Stimulated activated CD4-positive, alpha-beta T cell treated with anti-CD3 and anti-CD28 coated beads, Interleukin-12 subunit alpha, Interleukin-12 subunit beta, amount 100 ng/mL, for 24 hours (primary cell): ENCODE results near the gene ERP27.

Experiments
- DNase-seq, 2 experiments: peaks; one replicate each; pipeline ENCODE4 v3.0.0-alpha.2; 2020; ENCODE audit warnings: low read depth in 2 of 2

ERP27 gene

GRCh38 chr12:14938301-14938700, at the start of gene ERP27:
TSS of gene ERP27 (minus strand) at chr12:14938537. CDS start at chr12:14938508, 29 bp downstream.
- no peak for DNase-seq

GRCh38 chr12:14988035-14988434, 49.7 kb upstream of the ERP27 start:
- no peak for DNase-seq

- DNase-seq: no peak
These were observed 48.1 kb upstream of the ERP27 start for GRCh38 chr12:14986449-14986848.

- no peak for DNase-seq
These were observed 46.5 kb upstream of the ERP27 start for GRCh38 chr12:14984766-14985285.

- no peak for DNase-seq
These were observed 45.7 kb upstream of the ERP27 start for GRCh38 chr12:14984036-14984435.

- no peak for DNase-seq
These were observed 44.7 kb upstream of the ERP27 start for GRCh38 chr12:14982991-14983390.

GRCh38 chr12:14982562-14982961, 44.2 kb upstream of the ERP27 start:
- DNase-seq: no peak

GRCh38 chr12:14981049-14981448, 42.7 kb upstream of the ERP27 start:
- no peak for DNase-seq

GRCh38 chr12:14979468-14979867, 41.1 kb upstream of the ERP27 start:
- DNase-seq: no peak

GRCh38 chr12:14976658-14977057, 38.3 kb upstream of the ERP27 start:
- no peak for DNase-seq

- DNase-seq: no peak
These were observed 37.1 kb upstream of the ERP27 start for GRCh38 chr12:14975457-14975856.

GRCh38 chr12:14974633-14975032, 36.3 kb upstream of the ERP27 start:
- DNase-seq: no peak

- no peak for DNase-seq
These were observed 34.5 kb upstream of the ERP27 start, which contains the start of gene PDE6H for GRCh38 chr12:14972816-14973215. TSS of gene PDE6H (plus strand) at chr12:14973042. CDS start at chr12:14978013, 4,971 bp downstream.

GRCh38 chr12:14970473-14970872, 32.1 kb upstream of the ERP27 start:
- DNase-seq: no peak

GRCh38 chr12:14968478-14968877, 30.1 kb upstream of the ERP27 start:
- DNase-seq: no peak

GRCh38 chr12:14965221-14965620, 26.9 kb upstream of the ERP27 start:
- DNase-seq: no peak

- no peak for DNase-seq
These were observed 26.1 kb upstream of the ERP27 start for GRCh38 chr12:14964406-14964805.

- DNase-seq: no peak
These were observed 25.2 kb upstream of the ERP27 start for GRCh38 chr12:14963520-14963919.

GRCh38 chr12:14962797-14963196, 24.5 kb upstream of the ERP27 start:
- DNase-seq: no peak

- no peak for DNase-seq
These were observed 23.8 kb upstream of the ERP27 start for GRCh38 chr12:14962153-14962539.

GRCh38 chr12:14961466-14962152, 23.3 kb upstream of the ERP27 start, which contains the start of gene ARHGDIB:
TSS of gene ARHGDIB (minus strand) at chr12:14961601. CDS start at chr12:14950712, 10,889 bp downstream.
- peak in 1 of 2 experiments; percentile 52 for DNase-seq

- DNase-seq: no peak
These were observed 22.5 kb upstream of the ERP27 start for GRCh38 chr12:14960548-14961465.
